Loucy (cell line): Measurements from ENCODE around the gene DNM2.

Experiments used
- H2AFZ ChIP-seq: fragments of 200-600 bp; sonication (generic); 2 replicates; pipeline ENCODE4 v1.6.0; 2016; ENCODE audit warnings: antibody characterized with exemption, mild to moderate bottlenecking, low read length, moderate library complexity
- H3F3A ChIP-seq: fragments of 200-600 bp; 2 replicates; pipeline ENCODE4 v1.6.0; 2016; ENCODE audit warnings: antibody characterized with exemption, low read depth, mild to moderate bottlenecking
- H3K27me3 ChIP-seq: fragments of 200-600 bp; sonication (generic); 2 replicates; pipeline ENCODE4 v1.6.1; 2014; ENCODE audit warnings: low read length, mild to moderate bottlenecking; ENCODE audit not compliant: insufficient read depth, poor library complexity, severe bottlenecking
- H3K36me3 ChIP-seq: fragments of 200-600 bp; sonication (generic); 2 replicates; pipeline ENCODE4 v1.6.1; 2016; ENCODE audit warnings: low read length; ENCODE audit not compliant: insufficient read depth
- H3K4me1 ChIP-seq: fragments of 200-600 bp; sonication (generic); 2 replicates; pipeline ENCODE4 v1.5.1; 2014; ENCODE audit warnings: low read length, mild to moderate bottlenecking; ENCODE audit not compliant: insufficient read depth, poor library complexity, severe bottlenecking
- H3K4me2 ChIP-seq: fragments of 200-600 bp; sonication (generic); 2 replicates; pipeline ENCODE4 v1.6.0; 2014; ENCODE audit warnings: antibody characterized with exemption, low read length, low read depth, mild to moderate bottlenecking; ENCODE audit not compliant: poor library complexity, severe bottlenecking
- H3K4me3 ChIP-seq: fragments of 200-600 bp; sonication (generic); 2 replicates; pipeline ENCODE4 v1.5.1; 2014; ENCODE audit warnings: low read length, mild to moderate bottlenecking, mixed read lengths; ENCODE audit not compliant: poor library complexity, severe bottlenecking
- H3K79me2 ChIP-seq: fragments of 200-600 bp; sonication (generic); 2 replicates; pipeline ENCODE4 v1.6.1; 2014; ENCODE audit warnings: low read length; ENCODE audit not compliant: insufficient read depth
- H3K9ac ChIP-seq: fragments of 200-600 bp; sonication (generic); 2 replicates; pipeline ENCODE4 v1.6.0; 2014; ENCODE audit warnings: mild to moderate bottlenecking, low read depth, low read length, moderate library complexity; ENCODE audit not compliant: poor library complexity, severe bottlenecking
- H3K9me2 ChIP-seq: fragments of 200-600 bp; sonication (generic); replicated peaks from 2 replicates; pipeline ENCODE4 v1.6.1; 2016; ENCODE audit warnings: low read depth, low read length, mixed read lengths
- H3K9me3 ChIP-seq: fragments of 200-600 bp; sonication (generic); 2 replicates; pipeline ENCODE4 v1.6.1; 2014; ENCODE audit warnings: mild to moderate bottlenecking, antibody characterized with exemption, low read length, low read depth; ENCODE audit not compliant: insufficient read depth
- H4K20me1 ChIP-seq: fragments of 200-600 bp; sonication (generic); 2 replicates; pipeline ENCODE4 v1.6.0; 2014; ENCODE audit warnings: antibody characterized with exemption, low read length, mild to moderate bottlenecking; ENCODE audit not compliant: insufficient read depth, poor library complexity, severe bottlenecking
- EZH2phosphoT487 ChIP-seq: fragments of 200-600 bp; IDR thresholded peaks from 2 replicates; pipeline ENCODE4 v1.6.1; 2018; ENCODE audit warnings: antibody characterized with exemption, mild to moderate bottlenecking, moderate library complexity, borderline replicate concordance
- TF ChIP-seq, protein P1 (sequence below): fragments of 200-600 bp; sonication (generic); conservative IDR thresholded peaks from 2 replicates; pipeline ENCODE4 v1.5.1; 2014; ENCODE audit warnings: mild to moderate bottlenecking, antibody characterized with exemption, low read length

Gene DNM2

GRCh38 chr19:10878253-10878652 lies 160.4 kb downstream of the DNM2 start:
- Histone ChIP-seq H3K9ac (no peak overlapping the region), H4K20me1 (peaks cover 9% of the 10 kb centered on the region), H3K79me2 (peaks cover 82% of the 10 kb centered on the region), H3K4me3 (no peak overlapping the region), H3K9me3 (no peaks in the 10 kb centered on the region), H3K4me2 (peak overlapping the region; percentile 37), H3K36me3 (no peaks in the 10 kb centered on the region), H2AFZ (no peak overlapping the region), H3K27me3 (no peaks in the 10 kb centered on the region), H3K9me2 (no peaks in the 10 kb centered on the region), H3F3A (no peaks in the 10 kb centered on the region), H3K4me1 (peaks cover 4% of the 10 kb centered on the region)
- TF ChIP-seq, protein P1, sequence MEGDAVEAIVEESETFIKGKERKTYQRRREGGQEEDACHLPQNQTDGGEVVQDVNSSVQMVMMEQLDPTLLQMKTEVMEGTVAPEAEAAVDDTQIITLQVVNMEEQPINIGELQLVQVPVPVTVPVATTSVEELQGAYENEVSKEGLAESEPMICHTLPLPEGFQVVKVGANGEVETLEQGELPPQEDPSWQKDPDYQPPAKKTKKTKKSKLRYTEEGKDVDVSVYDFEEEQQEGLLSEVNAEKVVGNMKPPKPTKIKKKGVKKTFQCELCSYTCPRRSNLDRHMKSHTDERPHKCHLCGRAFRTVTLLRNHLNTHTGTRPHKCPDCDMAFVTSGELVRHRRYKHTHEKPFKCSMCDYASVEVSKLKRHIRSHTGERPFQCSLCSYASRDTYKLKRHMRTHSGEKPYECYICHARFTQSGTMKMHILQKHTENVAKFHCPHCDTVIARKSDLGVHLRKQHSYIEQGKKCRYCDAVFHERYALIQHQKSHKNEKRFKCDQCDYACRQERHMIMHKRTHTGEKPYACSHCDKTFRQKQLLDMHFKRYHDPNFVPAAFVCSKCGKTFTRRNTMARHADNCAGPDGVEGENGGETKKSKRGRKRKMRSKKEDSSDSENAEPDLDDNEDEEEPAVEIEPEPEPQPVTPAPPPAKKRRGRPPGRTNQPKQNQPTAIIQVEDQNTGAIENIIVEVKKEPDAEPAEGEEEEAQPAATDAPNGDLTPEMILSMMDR = no peak
- no peak for TF ChIP-seq EZH2phosphoT487
